Peyer's patch (tissue), 4 donors: ENCODE data around the gene AFDN. TPM values are rescaled to one million over a fixed set of nuclear protein-coding genes. Genes with fewer than 3 reads are reported as not detected.

ENCODE experiments used
- DNase-seq, 3 donors: peaks; one replicate each; pipeline ENCODE4 v3.0.0-alpha.2; 2017 to 2019
- H3K27ac ChIP-seq, 4 donors: fragments of 200-600 bp; sonication (generic); one replicate each; pipeline ENCODE4 v1.5.1; 2016 to 2019
- H3K27me3 ChIP-seq, 2 donors: fragments of 200-600 bp; sonication (generic); one replicate each; pipeline ENCODE4 v1.5.1; 2019
- H3K36me3 ChIP-seq, 3 donors: fragments of 200-600 bp; sonication (generic); one replicate each; pipeline ENCODE4 v1.5.1; 2016 to 2019
- H3K4me1 ChIP-seq, 4 donors: fragments of 200-600 bp; sonication (generic); one replicate each; pipeline ENCODE4 v1.5.1; 2016 to 2019
- H3K4me3 ChIP-seq, 4 donors: fragments of 200-600 bp; sonication (generic); 1 replicate in 3 of 4; 2 replicates in 1 of 4; pipeline ENCODE4 v1.5.1; 2016 to 2019; ENCODE audit warnings: mild to moderate bottlenecking in 1 of 4
- H3K9me3 ChIP-seq, 4 donors: fragments of 200-600 bp; sonication (generic); one replicate each; pipeline ENCODE4 v1.5.1; 2016 to 2019; ENCODE audit warnings: mild to moderate bottlenecking in 1 of 4
- CTCF ChIP-seq, 6 experiments: fragments of 450-650 bp in 4 of 6; fragments of 200-600 bp in 2 of 6; sonication (generic) in 1 of 6; IDR thresholded peaks; one replicate each; pipeline ENCODE4 v1.5.1; 2017 to 2019; ENCODE audit warnings: antibody characterized with exemption in 6 of 6, mild to moderate bottlenecking in 3 of 6, moderate library complexity in 1 of 6
- POLR2A ChIP-seq, 2 donors: fragments of 450-650 bp; IDR thresholded peaks; one replicate each; pipeline ENCODE4 v1.5.1; 2017; ENCODE audit warnings: antibody characterized with exemption in 2 of 2, mild to moderate bottlenecking in 2 of 2, moderate library complexity in 2 of 2
- total RNA-seq, 4 donors: library from RNA; depleted of rRNA; stranded (reverse); fragments of >200 nt; gene quantifications; one replicate each; pipeline ENCODE4 v1.1.0, GENCODE V29; 2016

Gene AFDN
- total RNA-seq, 4 donors from 2014 or later = 265 to 326 (median 313) TPM

DNA sequence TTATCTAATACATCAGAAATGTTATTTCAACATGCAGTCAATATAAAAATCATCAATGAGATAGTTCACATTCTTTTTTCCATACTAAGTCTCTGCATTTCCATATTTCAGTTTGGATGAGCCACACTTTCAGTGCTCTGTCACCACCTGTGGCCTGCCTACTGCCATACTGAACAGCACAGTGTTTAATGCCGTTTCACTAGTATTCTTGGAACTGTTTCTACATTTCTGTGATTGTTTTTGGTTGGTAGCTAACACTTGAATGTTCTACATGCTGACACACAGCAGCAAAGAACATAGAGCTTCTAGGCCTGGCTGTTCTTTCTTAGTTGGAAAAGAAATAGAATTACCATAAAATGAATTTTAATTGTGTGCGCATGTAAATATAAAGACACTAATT, 109.3 kb downstream of the AFDN start:
- H3K27me3 ChIP-seq = no peaks in the 10 kb centered on the region
- peaks cover 0 to 19% (median 0%) of the 10 kb centered on the region in 4 donors for H3K4me1 ChIP-seq
- TF ChIP-seq CTCF (IDR thresholded peaks at IDR 0.05) (no peak), POLR2A (IDR thresholded peaks at IDR 0.05) (no peak)
- H3K27ac ChIP-seq = no peak overlapping the region
- DNase-seq = no peak
- no peak overlapping the region for H3K4me3 ChIP-seq
- H3K9me3 ChIP-seq = no peaks in the 10 kb centered on the region
- H3K36me3 ChIP-seq = peaks cover 0 to 13% (median 0%) of the 10 kb centered on the region in 3 donors

- no peak overlapping the region for H3K27ac ChIP-seq
- no peaks in the 10 kb centered on the region for H3K27me3 ChIP-seq
- peaks cover 0 to 13% (median 0%) of the 10 kb centered on the region in 3 donors for H3K36me3 ChIP-seq
- H3K4me3 ChIP-seq = no peak overlapping the region
- H3K9me3 ChIP-seq = no peaks in the 10 kb centered on the region
- peaks cover 0 to 12% (median 0%) of the 10 kb centered on the region in 4 donors for H3K4me1 ChIP-seq
- DNase-seq = no peak
- TF ChIP-seq CTCF (IDR thresholded peaks at IDR 0.05) = no peak
- TF ChIP-seq POLR2A (IDR thresholded peaks at IDR 0.05) = no peak
Measured at GRCh38 chr6:167937301-167937700, 110.6 kb downstream of the AFDN start.

- H3K27ac ChIP-seq = no peak overlapping the region
Measured at GRCh38 chr6:167937948-167938911, 111.5 kb downstream of the AFDN start.

DNA sequence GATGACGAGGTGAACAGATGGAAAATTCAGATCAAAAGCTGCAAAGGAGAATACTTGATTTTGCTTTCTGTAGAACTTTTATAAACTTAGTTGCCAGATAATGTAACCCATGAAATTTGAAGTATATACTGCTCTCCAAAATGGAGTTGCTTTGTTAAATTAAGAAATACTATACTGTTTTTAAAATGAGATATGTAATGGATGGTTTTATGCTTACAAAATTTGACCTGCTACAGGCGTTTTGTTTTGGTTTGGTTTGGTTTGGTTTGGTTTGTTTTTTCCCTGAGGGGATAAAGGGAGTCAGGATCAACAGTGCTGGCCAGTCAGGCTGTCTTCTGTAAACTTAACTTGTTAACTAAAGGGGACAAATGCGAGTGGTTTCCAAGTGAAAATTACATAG, 115.1 kb downstream of the AFDN start:
- Histone ChIP-seq H3K4me1 (no peaks in the 10 kb centered on the region), H3K27ac (no peak overlapping the region)
- TF ChIP-seq POLR2A (IDR thresholded peaks at IDR 0.05) = no peak
- TF ChIP-seq CTCF (IDR thresholded peaks at IDR 0.05) = no peak

More at GRCh38 chr6:167937948-167938911, 111.5 kb downstream of the AFDN start:
- peaks cover 0 to 3% (median 0%) of the 10 kb centered on the region in 4 donors for H3K4me1 ChIP-seq
- DNase-seq = no peak
- no peak for TF ChIP-seq POLR2A (IDR thresholded peaks at IDR 0.05)
- TF ChIP-seq CTCF (IDR thresholded peaks at IDR 0.05) = no peak
- H3K36me3 ChIP-seq = peaks cover 0 to 17% (median 0%) of the 10 kb centered on the region in 3 donors
- H3K4me3 ChIP-seq = no peak overlapping the region
- no peaks in the 10 kb centered on the region for H3K9me3 ChIP-seq
- no peaks in the 10 kb centered on the region for H3K27me3 ChIP-seq

GRCh38 chr6:167944130-167944529, 117.4 kb downstream of the AFDN start:
- Histone ChIP-seq H3K27ac (no peak overlapping the region), H3K36me3 (peaks cover 0 to 69% (median 0%) of the 10 kb centered on the region in 3 donors), H3K4me3 (no peak overlapping the region), H3K4me1 (no peaks in the 10 kb centered on the region), H3K9me3 (no peaks in the 10 kb centered on the region), H3K27me3 (no peaks in the 10 kb centered on the region)
- DNase-seq = no peak
- no peak for TF ChIP-seq CTCF (IDR thresholded peaks at IDR 0.05)
- TF ChIP-seq POLR2A (IDR thresholded peaks at IDR 0.05) = no peak

More for the DNA sequence above, 115.1 kb downstream of the AFDN start:
- no peak for DNase-seq
- Histone ChIP-seq H3K27me3 (no peaks in the 10 kb centered on the region), H3K36me3 (peaks cover 0 to 48% (median 0%) of the 10 kb centered on the region in 3 donors), H3K9me3 (no peaks in the 10 kb centered on the region), H3K4me3 (no peak overlapping the region)
